ENCODE data around the gene ROR2.

The ROR2 gene

GRCh38 chr9:91820949-91821880, 128.8 kb downstream of the ROR2 start:
- no peak overlapping the region for H3K4me3 ChIP-seq (ENCODE audit: low read depth, low read length)
- TF ChIP-seq CTCF (IDR thresholded peaks at IDR 0.05; ENCODE audit: borderline replicate concordance, insufficient read depth, low read depth, low read length) = no peak

GRCh38 chr9:91820126-91820750, 129.8 kb downstream of the ROR2 start:
- no peak overlapping the region for H3K4me3 ChIP-seq (ENCODE audit: low read depth, low read length)
- no peak for TF ChIP-seq CTCF (IDR thresholded peaks at IDR 0.05; ENCODE audit: borderline replicate concordance, insufficient read depth, low read depth, low read length)

- H3K4me3 ChIP-seq (ENCODE audit: low read depth, low read length) = no peak overlapping the region
- no peak for TF ChIP-seq CTCF (IDR thresholded peaks at IDR 0.05; ENCODE audit: borderline replicate concordance, insufficient read depth, low read depth, low read length)
These were observed 131.2 kb downstream of the ROR2 start for GRCh38 chr9:91818647-91819403.

- no peak overlapping the region for H3K4me3 ChIP-seq (ENCODE audit: low read depth, low read length)
- TF ChIP-seq CTCF (IDR thresholded peaks at IDR 0.05; ENCODE audit: borderline replicate concordance, insufficient read depth, low read depth, low read length) = no peak
These were observed 131.8 kb downstream of the ROR2 start for GRCh38 chr9:91818225-91818585.

GRCh38 chr9:91817493-91818224, 132.4 kb downstream of the ROR2 start:
- no peak for TF ChIP-seq CTCF (IDR thresholded peaks at IDR 0.05; ENCODE audit: borderline replicate concordance, insufficient read depth, low read depth, low read length)
- no peak overlapping the region for H3K4me3 ChIP-seq (ENCODE audit: low read depth, low read length)

- no peak overlapping the region for H3K4me3 ChIP-seq (ENCODE audit: low read depth, low read length)
These were observed 132.9 kb downstream of the ROR2 start for GRCh38 chr9:91817106-91817492.

More at GRCh38 chr9:91817106-91817492, 132.9 kb downstream of the ROR2 start:
- TF ChIP-seq CTCF (IDR thresholded peaks at IDR 0.05; ENCODE audit: borderline replicate concordance, insufficient read depth, low read depth, low read length) = no peak

Measured in GM12875 (cell line).